ENCODE results near the gene CEP85L.

GRCh38 chr6:118565311-118565960 is 86.0 kb downstream of the CEP85L start:
- TF ChIP-seq CTCF (IDR thresholded peaks at IDR 0.05; ENCODE audit: insufficient read depth, low read length) = peak; percentile 4
- TF ChIP-seq POLR2AphosphoS5 (IDR thresholded peaks at IDR 0.05; ENCODE audit: low read depth) = no peak
- no peak for TF ChIP-seq GABPA (IDR thresholded peaks at IDR 0.05; ENCODE audit: low read depth)
- no peak for TF ChIP-seq SPI1 (IDR thresholded peaks at IDR 0.05; ENCODE audit: borderline replicate concordance, low read depth)
- TF ChIP-seq REST (IDR thresholded peaks at IDR 0.05; ENCODE audit: insufficient replicate concordance, low read depth) = no peak
